Ovary (tissue), 3 donors: Measurements from ENCODE around the gene RABL2B.

Experiments used
- CTCF ChIP-seq, 3 donors: fragments of 450-650 bp in 2 of 3; fragments of 200-600 bp in 1 of 3; IDR thresholded peaks; one replicate each; pipeline versions ENCODE4 v1.5.1 to v1.8.0; 2016 to 2022; ENCODE audit warnings: antibody characterized with exemption in 3 of 3, mild to moderate bottlenecking in 1 of 3
- POLR2A ChIP-seq: fragments of 450-650 bp; IDR thresholded peaks from one replicate; pipeline ENCODE4 v1.6.1; 2017; ENCODE audit warnings: antibody characterized with exemption, mild to moderate bottlenecking, moderate library complexity
- donor health status: DM: no; HTN: no; CAD: no.

- no peak for TF ChIP-seq CTCF (IDR thresholded peaks at IDR 0.05)
- no peak for TF ChIP-seq POLR2A
Observed at GRCh38 chr22:50722716-50723428, 60.6 kb downstream of the RABL2B start.
